HepG2 (cell line): Measurements from ENCODE around the gene BSN. TPM values are rescaled to one million over a fixed set of nuclear protein-coding genes. Genes with fewer than 3 reads are reported as not detected.

Experiments used
- CSRNP1 ChIP-seq: sonication (generic); formaldehyde crosslinking; IDR thresholded peaks from 2 replicates; pipeline ENCODE4 v1.8.1; 2023; ENCODE audit warnings: mild to moderate bottlenecking, missing genetic modification reagents
- DBP ChIP-seq: sonication (generic); formaldehyde crosslinking; IDR thresholded peaks from 2 replicates; pipeline ENCODE4 v1.4.0; 2020; ENCODE audit warnings: missing genetic modification reagents; ENCODE audit errors: not compliant biosample characterization
- GABPA ChIP-seq, 2 experiments: IDR thresholded peaks; 2 replicates each; pipeline ENCODE4 v1.6.1; 2011 to 2016; ENCODE audit warnings: low read depth in 2 of 2, low read length in 1 of 2, missing biosample characterization in 1 of 2, missing genetic modification characterization in 1 of 2
- HIC2 ChIP-seq: sonication (generic); formaldehyde crosslinking; IDR thresholded peaks from 2 replicates; pipeline ENCODE4 v1.9.0; 2022; ENCODE audit warnings: low read depth, missing genetic modification reagents
- IKZF1 ChIP-seq: fragments of 450-650 bp; IDR thresholded peaks from 2 replicates; pipeline ENCODE4 v1.7.1; 2016
- MIER2 ChIP-seq: IDR thresholded peaks from 2 replicates; pipeline ENCODE4 v1.6.1; 2016; ENCODE audit warnings: missing biosample characterization, missing genetic modification reagents
- MTA1 ChIP-seq: sonication (generic); formaldehyde crosslinking; IDR thresholded peaks from 2 replicates; pipeline ENCODE4 v1.4.0; 2020; ENCODE audit warnings: missing genetic modification reagents, mild to moderate bottlenecking, borderline replicate concordance
- MXD3 ChIP-seq: IDR thresholded peaks from 2 replicates; pipeline ENCODE4 v1.6.1; 2016; ENCODE audit warnings: mild to moderate bottlenecking, missing biosample characterization, missing genetic modification reagents
- PBX2 ChIP-seq: IDR thresholded peaks from 2 replicates; pipeline ENCODE4 v1.6.1; 2016; ENCODE audit warnings: control low read depth
- RBM39 ChIP-seq: fragments of 200-400 bp; formaldehyde crosslinking; IDR thresholded peaks from one replicate; pipeline ENCODE4 v1.6.1; 2018; ENCODE audit warnings: antibody characterized with exemption, mild to moderate bottlenecking, low read depth, low read length; ENCODE audit not compliant: poor library complexity, severe bottlenecking
- SNAPC5 ChIP-seq: sonication (generic); formaldehyde crosslinking; IDR thresholded peaks from 2 replicates; pipeline ENCODE4 v1.8.1; 2023; ENCODE audit warnings: mild to moderate bottlenecking, missing genetic modification reagents, borderline replicate concordance
- SRSF9 ChIP-seq: fragments of 200-400 bp; formaldehyde crosslinking; IDR thresholded peaks from 2 replicates; pipeline ENCODE4 v1.6.1; 2018; ENCODE audit warnings: borderline replicate concordance, mild to moderate bottlenecking, low read depth, low read length; ENCODE audit not compliant: insufficient read depth, poor library complexity, severe bottlenecking
- TFDP1 ChIP-seq: IDR thresholded peaks from 2 replicates; pipeline ENCODE4 v1.6.1; 2016; ENCODE audit warnings: missing compliant biosample characterization, missing genetic modification reagents, borderline replicate concordance
- TOE1 ChIP-seq: sonication (generic); formaldehyde crosslinking; IDR thresholded peaks from 2 replicates; pipeline ENCODE4 v1.4.0; 2020; ENCODE audit warnings: mild to moderate bottlenecking, missing genetic modification reagents
- ZNF431 ChIP-seq: sonication (generic); formaldehyde crosslinking; IDR thresholded peaks from 2 replicates; pipeline ENCODE4 v1.9.0; 2022; ENCODE audit warnings: missing genetic modification reagents, low read depth, mild to moderate bottlenecking, borderline replicate concordance
- ZNF432 ChIP-seq: sonication (generic); formaldehyde crosslinking; IDR thresholded peaks from 2 replicates; pipeline ENCODE4 v1.5.0; 2020; ENCODE audit warnings: missing genetic modification reagents, mild to moderate bottlenecking, borderline replicate concordance
- ZNF639 ChIP-seq: conservative IDR thresholded peaks from 2 replicates; pipeline ENCODE4 v1.6.1; 2018; ENCODE audit warnings: missing genetic modification reagents
- ZNF678 ChIP-seq: sonication (generic); formaldehyde crosslinking; IDR thresholded peaks from 2 replicates; pipeline ENCODE4 v1.4.0; 2020; ENCODE audit warnings: mild to moderate bottlenecking, missing genetic modification reagents
- polyA plus RNA-seq, 8 experiments: library from polyadenylated mRNA; depleted of rRNA in 3 of 8; stranded (reverse) in 7 of 8; unstranded in 1 of 8; fragments of >200 nt; fragmentation: Illumina TruSeq in 4 of 8; extraction: Trizol in 4 of 8; gene quantifications; 2 replicates each; pipeline versions ENCODE4 v1.2.1 to v1.2.3, GENCODE V29; 2011 to 2016; ENCODE audit warnings: low read depth in 4 of 8, missing spikeins in 1 of 8, mixed read lengths in 1 of 8; ENCODE audit not compliant: insufficient read depth in 1 of 8
- total RNA-seq, 5 experiments: library from RNA; depleted of rRNA; stranded (reverse); fragments of >200 nt; fragmentation: Illumina TruSeq; extraction: Trizol; gene quantifications; 2 replicates each; pipeline ENCODE4 v1.2.3, GENCODE V29; 2016; ENCODE audit warnings: low read depth in 1 of 5

The BSN gene
- total and polyA plus RNA-seq, 2 of the 13 experiments (the other 11 are each of a cell fraction or from before 2014, with no cell fraction given): 0.42 to 0.86 TPM

GRCh38 chr3:49673715-49674496, 119.6 kb downstream of the BSN start, which contains the start of gene APEH (continued):
- TF ChIP-seq TFDP1 (0 out of 2 replicates have a peak, but pooled peaks have one; percentile 17), HIC2 (CRISPR knock-in tag) (peak; percentile 68; the same call in 1 of the 2 replicates), ZNF431 (no peak; the same call in 1 of the 2 replicates), ZNF678 (CRISPR knock-in tag) (no peak), SRSF9 (no peak), DBP (CRISPR knock-in tag) (peak; percentile 1), MTA1 (CRISPR knock-in tag) (0 out of 2 replicates have a peak, but pooled peaks have one; percentile 26), MIER2 (CRISPR knock-in tag) (no peak), ZNF639 (CRISPR knock-in tag) (no peak), SNAPC5 (CRISPR knock-in tag) (peak; percentile 25; the same call in 1 of the 2 replicates), ZNF432 (CRISPR knock-in tag) (no peak), TOE1 (CRISPR knock-in tag) (no peak), MXD3 (CRISPR knock-in tag) (no peak; the same call in 1 of the 2 replicates), RBM39 (peak; percentile 45), IKZF1 (no peak), PBX2 (CRISPR knock-in tag) (peak; percentile 45; the same call in 1 of the 2 replicates), CSRNP1 (CRISPR knock-in tag) (no peak; the same call in 1 of the 2 replicates), GABPA (IDR thresholded peaks at IDR 0.05; ENCODE audit: low read depth, low read length) (no peak), GABPA (CRISPR knock-in tag; IDR thresholded peaks at IDR 0.05; ENCODE audit: low read depth) (no peak)
